ENCODE measurements around the gene TMEM240. TPM values are rescaled to one million over a fixed set of nuclear protein-coding genes. Genes with fewer than 3 reads are reported as not detected.

Gene TMEM240
- total RNA-seq, 3 donors from 2014 or later: 0.46 to 0.63 TPM; not detected in 1

- no peak overlapping the region for H3K4me3 Mint-ChIP-seq
- no peaks in the 10 kb centered on the region for H3K9me3 Mint-ChIP-seq
- no peak for DNase-seq
- ATAC-seq: no peak
- peaks cover 3% of the 10 kb centered on the region for H3K4me1 Mint-ChIP-seq (ENCODE audit: low read depth)
- no peaks in the 10 kb centered on the region for H3K27me3 Mint-ChIP-seq (ENCODE audit: low read depth)
- peaks cover 3% of the 10 kb centered on the region for H3K36me3 Mint-ChIP-seq (ENCODE audit: insufficient read depth)
Measured at GRCh38 chr1:1551524-1552262, 11.3 kb upstream of the TMEM240 start.

- H3K4me1 Mint-ChIP-seq (ENCODE audit: low read depth): peaks cover 3% of the 10 kb centered on the region
- H3K36me3 Mint-ChIP-seq (ENCODE audit: insufficient read depth): peaks cover 3% of the 10 kb centered on the region
- no peak overlapping the region for H3K4me3 Mint-ChIP-seq
- no peaks in the 10 kb centered on the region for H3K9me3 Mint-ChIP-seq
- ATAC-seq (peak in 1 of 2 donors; percentile 54), DNase-seq (no peak)
- no peaks in the 10 kb centered on the region for H3K27me3 Mint-ChIP-seq (ENCODE audit: low read depth)
Measured at GRCh38 chr1:1550591-1551432, 10.4 kb upstream of the TMEM240 start.

- Mint-ChIP-seq H3K36me3 (ENCODE audit: insufficient read depth) (peaks cover under 1% of the 10 kb centered on the region), H3K4me3 (no peak overlapping the region), H3K27me3 (ENCODE audit: low read depth) (no peaks in the 10 kb centered on the region), H3K4me1 (ENCODE audit: low read depth) (peaks cover 3% of the 10 kb centered on the region), H3K9me3 (no peaks in the 10 kb centered on the region)
- DNase-seq (no peak), ATAC-seq (no peak)
Measured at GRCh38 chr1:1550087-1550486, 9.7 kb upstream of the TMEM240 start.

- H3K27me3 Mint-ChIP-seq (ENCODE audit: low read depth): no peaks in the 10 kb centered on the region
- DNase-seq: no peak
Measured at GRCh38 chr1:1548591-1548990, 8.2 kb upstream of the TMEM240 start.

GRCh38 chr1:1547476-1547875 lies 7.1 kb upstream of the TMEM240 start:
- Mint-ChIP-seq H3K4me3 (no peak overlapping the region), H3K36me3 (ENCODE audit: insufficient read depth) (no peaks in the 10 kb centered on the region), H3K27me3 (ENCODE audit: low read depth) (no peaks in the 10 kb centered on the region), H3K4me1 (ENCODE audit: low read depth) (peaks cover 3% of the 10 kb centered on the region), H3K9me3 (no peaks in the 10 kb centered on the region)
- no peak for ATAC-seq
- no peak for DNase-seq

More at GRCh38 chr1:1548591-1548990, 8.2 kb upstream of the TMEM240 start:
- Mint-ChIP-seq H3K4me3 (no peak overlapping the region), H3K9me3 (no peaks in the 10 kb centered on the region), H3K4me1 (ENCODE audit: low read depth) (peaks cover 3% of the 10 kb centered on the region), H3K36me3 (ENCODE audit: insufficient read depth) (no peaks in the 10 kb centered on the region)
- ATAC-seq: no peak

GRCh38 chr1:1547011-1547410 lies 6.6 kb upstream of the TMEM240 start:
- H3K27me3 Mint-ChIP-seq (ENCODE audit: low read depth): no peaks in the 10 kb centered on the region
- no peak overlapping the region for H3K4me3 Mint-ChIP-seq
- no peaks in the 10 kb centered on the region for H3K36me3 Mint-ChIP-seq (ENCODE audit: insufficient read depth)
- H3K4me1 Mint-ChIP-seq (ENCODE audit: low read depth): peaks cover 3% of the 10 kb centered on the region
- no peak for DNase-seq
- no peaks in the 10 kb centered on the region for H3K9me3 Mint-ChIP-seq
- no peak for ATAC-seq

- no peaks in the 10 kb centered on the region for H3K9me3 Mint-ChIP-seq
- peaks cover 3% of the 10 kb centered on the region for H3K4me1 Mint-ChIP-seq (ENCODE audit: low read depth)
- DNase-seq (no peak), ATAC-seq (no peak)
- H3K36me3 Mint-ChIP-seq (ENCODE audit: insufficient read depth): no peaks in the 10 kb centered on the region
- no peaks in the 10 kb centered on the region for H3K27me3 Mint-ChIP-seq (ENCODE audit: low read depth)
- no peak overlapping the region for H3K4me3 Mint-ChIP-seq
Measured at GRCh38 chr1:1545946-1546737, 5.7 kb upstream of the TMEM240 start.

- Mint-ChIP-seq H3K27me3 (ENCODE audit: low read depth) (no peaks in the 10 kb centered on the region), H3K9me3 (no peaks in the 10 kb centered on the region), H3K4me3 (no peak overlapping the region), H3K4me1 (ENCODE audit: low read depth) (peaks cover 3% of the 10 kb centered on the region), H3K36me3 (ENCODE audit: insufficient read depth) (no peaks in the 10 kb centered on the region)
- ATAC-seq (no peak), DNase-seq (no peak)
Measured at GRCh38 chr1:1544544-1544943, 4.1 kb upstream of the TMEM240 start.

GRCh38 chr1:1543706-1544099 lies 3.3 kb upstream of the TMEM240 start:
- ATAC-seq (no peak), DNase-seq (no peak)
- Mint-ChIP-seq H3K9me3 (no peaks in the 10 kb centered on the region), H3K4me1 (ENCODE audit: low read depth) (peaks cover 3% of the 10 kb centered on the region), H3K4me3 (no peak overlapping the region), H3K27me3 (ENCODE audit: low read depth) (no peaks in the 10 kb centered on the region), H3K36me3 (ENCODE audit: insufficient read depth) (no peaks in the 10 kb centered on the region)

GRCh38 chr1:1542766-1543705 lies 2.6 kb upstream of the TMEM240 start:
- H3K9me3 Mint-ChIP-seq: no peaks in the 10 kb centered on the region
- H3K36me3 Mint-ChIP-seq (ENCODE audit: insufficient read depth): no peaks in the 10 kb centered on the region
- no peaks in the 10 kb centered on the region for H3K27me3 Mint-ChIP-seq (ENCODE audit: low read depth)
- DNase-seq (no peak), ATAC-seq (no peak)
- peaks cover 2% of the 10 kb centered on the region for H3K4me1 Mint-ChIP-seq (ENCODE audit: low read depth)
- no peak overlapping the region for H3K4me3 Mint-ChIP-seq

- peak overlapping the region; percentile 9 for H3K4me3 Mint-ChIP-seq
- DNase-seq (no peak), ATAC-seq (no peak)
- no peaks in the 10 kb centered on the region for H3K27me3 Mint-ChIP-seq (ENCODE audit: low read depth)
- H3K36me3 Mint-ChIP-seq (ENCODE audit: insufficient read depth): no peaks in the 10 kb centered on the region
- H3K4me1 Mint-ChIP-seq (ENCODE audit: low read depth): peaks cover 1% of the 10 kb centered on the region
- H3K9me3 Mint-ChIP-seq: no peaks in the 10 kb centered on the region
Measured at GRCh38 chr1:1541956-1542765, 1.7 kb upstream of the TMEM240 start.

GRCh38 chr1:1540818-1541628 lies 599 bp upstream of the TMEM240 start:
- H3K36me3 Mint-ChIP-seq (ENCODE audit: insufficient read depth): no peaks in the 10 kb centered on the region
- ATAC-seq (no peak), DNase-seq (no peak)
- no peaks in the 10 kb centered on the region for H3K9me3 Mint-ChIP-seq
- H3K4me1 Mint-ChIP-seq (ENCODE audit: low read depth): peaks cover 1% of the 10 kb centered on the region
- H3K4me3 Mint-ChIP-seq: peak overlapping the region; percentile 9
- H3K27me3 Mint-ChIP-seq (ENCODE audit: low read depth): no peaks in the 10 kb centered on the region

All from activated T-cell treated with anti-CD3 and anti-CD28 coated beads, Interleukin-2, amount 50 U/mL, for 4 hours (primary cell).